Neural progenitor cell (in vitro differentiated cells): ENCODE measurements around the gene ELOF1. TPM values are rescaled to one million over a fixed set of nuclear protein-coding genes. Genes with fewer than 3 reads are reported as not detected.

Source experiments
- DNase-seq: peaks from one replicate; pipeline ENCODE4 v3.0.0-alpha.2; 2016; ENCODE audit warnings: low spot score
- H2AFZ ChIP-seq: fragments of 200-600 bp; sonication (generic); replicated peaks from 2 replicates; pipeline ENCODE4 v1.6.1; 2016; ENCODE audit warnings: antibody characterized with exemption
- H3F3A ChIP-seq: fragments of 200-600 bp; sonication (generic); 2 replicates; pipeline ENCODE4 v1.6.1; 2016; ENCODE audit warnings: antibody characterized with exemption, low read depth
- H3K27ac ChIP-seq: fragments of 200-600 bp; sonication (generic); 2 replicates; pipeline ENCODE4 v1.5.1; 2016; ENCODE audit warnings: mild to moderate bottlenecking
- H3K27me3 ChIP-seq: fragments of 200-600 bp; sonication (generic); 2 replicates; pipeline ENCODE4 v1.6.1; 2016; ENCODE audit warnings: mild to moderate bottlenecking, moderate library complexity
- H3K36me3 ChIP-seq: fragments of 200-600 bp; sonication (generic); 2 replicates; pipeline ENCODE4 v1.5.1; 2016
- H3K4me1 ChIP-seq: fragments of 200-600 bp; sonication (generic); 2 replicates; pipeline ENCODE4 v1.6.1; 2016; ENCODE audit warnings: mixed run types
- H3K4me2 ChIP-seq: fragments of 200-600 bp; sonication (generic); 2 replicates; pipeline ENCODE4 v1.6.1; 2016
- H3K4me3 ChIP-seq: fragments of 200-600 bp; sonication (generic); 2 replicates; pipeline ENCODE4 v1.5.1; 2016
- H3K79me2 ChIP-seq: fragments of 200-600 bp; sonication (generic); 2 replicates; pipeline ENCODE4 v1.6.1; 2016; ENCODE audit warnings: low read depth
- H3K9ac ChIP-seq: fragments of 200-600 bp; sonication (generic); 2 replicates; pipeline ENCODE4 v1.6.1; 2016
- H3K9me3 ChIP-seq: fragments of 200-600 bp; sonication (generic); 2 replicates; pipeline ENCODE4 v1.5.1; 2016; ENCODE audit warnings: low read depth
- H4K20me1 ChIP-seq: fragments of 200-600 bp; sonication (generic); 2 replicates; pipeline ENCODE4 v1.6.1; 2016; ENCODE audit warnings: low read depth
- H3K27ac Mint-ChIP-seq: 3 replicates; pipeline ENCODE4 v1.8.0; 2021; ENCODE audit warnings: mixed read lengths
- H3K27me3 Mint-ChIP-seq: 2 replicates; pipeline ENCODE4 v1.8.0; 2022; ENCODE audit warnings: low read depth, mild to moderate bottlenecking, inconsistent platforms, moderate library complexity, mixed read lengths; ENCODE audit not compliant: insufficient read depth
- H3K36me3 Mint-ChIP-seq: 3 replicates; pipeline ENCODE4 v1.8.0; 2021; ENCODE audit warnings: mixed read lengths
- H3K4me1 Mint-ChIP-seq: 3 replicates; pipeline ENCODE4 v1.8.0; 2021; ENCODE audit warnings: mixed read lengths
- H3K4me3 Mint-ChIP-seq: 3 replicates; pipeline ENCODE4 v1.8.0; 2021; ENCODE audit warnings: mild to moderate bottlenecking, moderate library complexity, mixed read lengths
- H3K9me3 Mint-ChIP-seq: 3 replicates; pipeline ENCODE4 v1.8.0; 2020; ENCODE audit warnings: mixed read lengths
- CTCF ChIP-seq: fragments of 200-600 bp; sonication (generic); IDR thresholded peaks from 2 replicates; pipeline ENCODE4 v1.5.1; 2017; ENCODE audit warnings: antibody characterized with exemption, mild to moderate bottlenecking
- EZH2 ChIP-seq: fragments of 200-600 bp; sonication (generic); IDR thresholded peaks from 2 replicates; pipeline ENCODE4 v1.6.1; 2017; ENCODE audit warnings: antibody characterized with exemption, mild to moderate bottlenecking, moderate library complexity
- EZH2phosphoT487 ChIP-seq: fragments of 200-600 bp; sonication (generic); IDR thresholded peaks from 2 replicates; pipeline ENCODE4 v1.6.1; 2017; ENCODE audit warnings: antibody characterized with exemption
- total RNA-seq: library from RNA; depleted of rRNA; stranded (reverse); fragments of >200 nt; gene quantifications from 2 replicates; pipeline ENCODE4 v1.2.3, GENCODE V29; 2015; ENCODE audit warnings: low replicate concordance

The ELOF1 gene
- total RNA-seq, 1 donor from 2014 or later = 26.9 TPM

- peaks cover 11% of the 10 kb centered on the region for H3K9me3 Mint-ChIP-seq
- Histone ChIP-seq H3K9ac (no peak overlapping the region), H3F3A (no peaks in the 10 kb centered on the region), H4K20me1 (peaks cover 6% of the 10 kb centered on the region), H3K4me1 (peaks cover 8% of the 10 kb centered on the region), H2AFZ (no peak overlapping the region), H3K4me2 (no peak overlapping the region), H3K79me2 (peaks cover 16% of the 10 kb centered on the region), H3K36me3 (peaks cover 8% of the 10 kb centered on the region), H3K9me3 (no peaks in the 10 kb centered on the region), H3K4me3 (no peak overlapping the region), H3K27me3 (no peaks in the 10 kb centered on the region), H3K27ac (no peak overlapping the region)
- H3K4me1 Mint-ChIP-seq = peaks cover 9% of the 10 kb centered on the region
- peaks cover 5% of the 10 kb centered on the region for H3K27me3 Mint-ChIP-seq
- H3K36me3 Mint-ChIP-seq = peaks cover 11% of the 10 kb centered on the region
- DNase-seq = no peak
- H3K4me3 Mint-ChIP-seq = no peak overlapping the region
- no peak for TF ChIP-seq EZH2
- TF ChIP-seq CTCF = no peak
- TF ChIP-seq EZH2phosphoT487 = no peak
- H3K27ac Mint-ChIP-seq = no peak overlapping the region
Observed at GRCh38 chr19:11594084-11594483, 35.1 kb upstream of the ELOF1 start.

- Histone ChIP-seq H3K4me2 (no peak overlapping the region), H3F3A (no peaks in the 10 kb centered on the region), H3K36me3 (no peaks in the 10 kb centered on the region), H4K20me1 (no peaks in the 10 kb centered on the region), H3K9ac (no peak overlapping the region), H3K4me3 (no peak overlapping the region), H3K79me2 (no peaks in the 10 kb centered on the region), H3K4me1 (no peaks in the 10 kb centered on the region), H2AFZ (peak overlapping the region; percentile 54), H3K27ac (no peak overlapping the region), H3K27me3 (no peaks in the 10 kb centered on the region), H3K9me3 (no peaks in the 10 kb centered on the region)
- H3K4me3 Mint-ChIP-seq = peak overlapping the region; percentile 17
- H3K27me3 Mint-ChIP-seq = peaks cover 8% of the 10 kb centered on the region
- H3K4me1 Mint-ChIP-seq = peaks cover 7% of the 10 kb centered on the region
- TF ChIP-seq CTCF (peak; percentile 2), EZH2 (no peak), EZH2phosphoT487 (no peak)
- H3K9me3 Mint-ChIP-seq = no peaks in the 10 kb centered on the region
- DNase-seq = no peak
- H3K27ac Mint-ChIP-seq = peak overlapping the region; percentile 78
- no peaks in the 10 kb centered on the region for H3K36me3 Mint-ChIP-seq
Observed at GRCh38 chr19:11587975-11588631, 29.1 kb upstream of the ELOF1 start.

GRCh38 chr19:11587302-11587974 is 28.4 kb upstream of the ELOF1 start:
- no peaks in the 10 kb centered on the region for H3K36me3 ChIP-seq
- no peaks in the 10 kb centered on the region for H4K20me1 ChIP-seq
- Mint-ChIP-seq H3K4me3 (peak overlapping the region; percentile 17), H3K27me3 (peaks cover 8% of the 10 kb centered on the region), H3K36me3 (no peaks in the 10 kb centered on the region), H3K9me3 (no peaks in the 10 kb centered on the region), H3K4me1 (peaks cover 7% of the 10 kb centered on the region), H3K27ac (peak overlapping the region; percentile 78)
- no peaks in the 10 kb centered on the region for H3K79me2 ChIP-seq
- H3K4me1 ChIP-seq = no peaks in the 10 kb centered on the region
- no peaks in the 10 kb centered on the region for H3F3A ChIP-seq
- H2AFZ ChIP-seq = peak overlapping the region; percentile 54
- H3K27me3 ChIP-seq = no peaks in the 10 kb centered on the region
- no peak overlapping the region for H3K4me2 ChIP-seq
- TF ChIP-seq EZH2phosphoT487 (no peak), CTCF (peak; percentile 81), EZH2 (no peak)
- no peak overlapping the region for H3K27ac ChIP-seq
- H3K4me3 ChIP-seq = no peak overlapping the region
- no peak overlapping the region for H3K9ac ChIP-seq
- no peaks in the 10 kb centered on the region for H3K9me3 ChIP-seq
- peak; percentile 80 for DNase-seq
